IPS-18c (cell line): Measurements from ENCODE around the gene GNB5.
"Not testable (repeated sequence)": the region's sequence is repeated elsewhere in the genome, so short reads cannot be mapped to it uniquely, and the experiment has no call there.

Experiments
- H3K4me3 ChIP-seq: 2 replicates; pipeline ENCODE4 v1.7.0; 2013; ENCODE audit warnings: low read depth, mild to moderate bottlenecking, low read length, moderate library complexity; ENCODE audit not compliant: insufficient read depth
- H3K9me3 ChIP-seq: one replicate; pipeline ENCODE4 v1.6.1; 2013; ENCODE audit warnings: mild to moderate bottlenecking, low read length, moderate library complexity; ENCODE audit not compliant: control insufficient read depth, insufficient read depth

The GNB5 gene

GRCh38 chr15:52094811-52095584 lies 96.2 kb downstream of the GNB5 start:
- Histone ChIP-seq H3K4me3 (no peak overlapping the region), H3K9me3 (no peaks in the 10 kb centered on the region)

GRCh38 chr15:52093539-52094510 lies 97.4 kb downstream of the GNB5 start:
- Histone ChIP-seq H3K9me3 (no peaks in the 10 kb centered on the region), H3K4me3 (no peak overlapping the region)

GRCh38 chr15:52093167-52093538 lies 98.0 kb downstream of the GNB5 start:
- Histone ChIP-seq H3K9me3 (no peaks in the 10 kb centered on the region), H3K4me3 (no peak overlapping the region)

GRCh38 chr15:52090193-52090592 lies 101.0 kb downstream of the GNB5 start:
- Histone ChIP-seq H3K4me3 (no peak overlapping the region), H3K9me3 (no peaks in the 10 kb centered on the region)

- Histone ChIP-seq H3K4me3 (no peak overlapping the region), H3K9me3 (no peaks in the 10 kb centered on the region)
Observed at GRCh38 chr15:52086011-52086786, 105.0 kb downstream of the GNB5 start.

- H3K9me3 ChIP-seq = no peaks in the 10 kb centered on the region
Observed at GRCh38 chr15:52085299-52085698, 105.9 kb downstream of the GNB5 start.

GRCh38 chr15:52083603-52084002 lies 107.6 kb downstream of the GNB5 start:
- H3K4me3 ChIP-seq = no peak overlapping the region
- no peaks in the 10 kb centered on the region for H3K9me3 ChIP-seq

More at GRCh38 chr15:52085299-52085698, 105.9 kb downstream of the GNB5 start:
- H3K4me3 ChIP-seq = no peak overlapping the region

GRCh38 chr15:52083037-52083359 lies 108.2 kb downstream of the GNB5 start:
- not testable (repeated sequence) for H3K9me3 ChIP-seq, H3K4me3 ChIP-seq

GRCh38 chr15:52082197-52083036 lies 108.8 kb downstream of the GNB5 start:
- Histone ChIP-seq H3K4me3 (no peak overlapping the region), H3K9me3 (no peaks in the 10 kb centered on the region)

- H3K4me3 ChIP-seq = no peak overlapping the region
- no peaks in the 10 kb centered on the region for H3K9me3 ChIP-seq
Observed at GRCh38 chr15:52080706-52081392, 110.3 kb downstream of the GNB5 start.

- no peak overlapping the region for H3K4me3 ChIP-seq
- H3K9me3 ChIP-seq = no peaks in the 10 kb centered on the region
Observed at GRCh38 chr15:52080031-52080430, 111.2 kb downstream of the GNB5 start.

- H3K4me3 ChIP-seq = no peak overlapping the region
- no peaks in the 10 kb centered on the region for H3K9me3 ChIP-seq
Observed at GRCh38 chr15:52078876-52079700, 112.1 kb downstream of the GNB5 start.

- no peaks in the 10 kb centered on the region for H3K9me3 ChIP-seq
- H3K4me3 ChIP-seq = no peak overlapping the region
Observed at GRCh38 chr15:52078197-52078875, 112.9 kb downstream of the GNB5 start.

GRCh38 chr15:52076889-52077781 lies 114.1 kb downstream of the GNB5 start:
- no peak overlapping the region for H3K4me3 ChIP-seq
- no peaks in the 10 kb centered on the region for H3K9me3 ChIP-seq
